HCT116 (cell line): ENCODE measurements around the gene IL3. TPM values are rescaled to one million over a fixed set of nuclear protein-coding genes. Genes with fewer than 3 reads are reported as not detected.

Experiments used
- ATAC-seq: fragments of 200-7000 bp; cut with Tn5 transposase; 2 replicates; pipeline ENCODE4 v1.9.1; 2020; ENCODE audit warnings: mild to moderate bottlenecking, moderate library complexity
- BruUV-seq: library from RNA; stranded (reverse); fragments of 400-500 nt; replicated peaks from 2 replicates; lab custom pipeline; 2021; lab: Mats Ljungman, UMichigan
- CTCF ChIA-PET: fragments of 300-600 bp; sonication (Branson Sonifier 250); formaldehyde crosslinking; loops from one replicate; lab custom pipeline; 2021; ENCODE audit warnings: antibody characterized with exemption; lab: Charles Lee
- POLR2A ChIA-PET: fragments of 300-600, 350-600 bp; sonication (Branson Sonifier 250); formaldehyde crosslinking; loops from one replicate; lab custom pipeline; 2021; ENCODE audit warnings: antibody characterized with exemption; lab: Charles Lee
- RAD21 ChIA-PET, 2 experiments: fragments of 300-600 bp; sonication (Branson Sonifier 250); formaldehyde crosslinking; loops; one replicate each; lab custom pipeline; 2023; ENCODE audit warnings: low total read pairs in 2 of 2; ENCODE audit not compliant: uncharacterized antibody in 2 of 2, unreplicated experiment in 2 of 2, low non-redundant PET in 1 of 2; lab: Charles Lee
- DNase-seq: peaks from one replicate; pipeline ENCODE4 v3.0.0-alpha.2; 2010; ENCODE audit warnings: low read depth, low spot score
- H2AFZ ChIP-seq: fragments of 200-600 bp; shearing (Covaris generic), sonication (generic); 2 replicates; pipeline ENCODE4 v1.6.1; 2017; ENCODE audit warnings: low read depth, mixed run types, mixed read lengths, antibody characterized with exemption, low read length; ENCODE audit not compliant: poor library complexity, severe bottlenecking
- H3K27ac ChIP-seq: 2 replicates; pipeline ENCODE4 v1.5.1; 2012; ENCODE audit warnings: low read depth, low read length
- H3K27me3 ChIP-seq: fragments of 200-600 bp; sonication (generic); 2 replicates; pipeline ENCODE4 v1.6.1; 2016; ENCODE audit warnings: mixed run types, low read length, mixed read lengths; ENCODE audit not compliant: insufficient read depth
- H3K36me3 ChIP-seq, 2 experiments: fragments of 200-500 bp in 1 of 2; fragments of 200-600 bp in 1 of 2; sonication (Bioruptor generic) in 1 of 2; sonication (generic) in 1 of 2; 2 replicates each; pipeline versions ENCODE4 v1.5.1 to v1.6.1; 2014 to 2016; ENCODE audit warnings: low read length in 2 of 2, inconsistent platforms in 1 of 2, mixed read lengths in 1 of 2, mixed run types in 1 of 2; ENCODE audit not compliant: insufficient read depth in 2 of 2, control insufficient read depth in 1 of 2
- H3K4me1 ChIP-seq, 2 experiments: fragments of 200-600 bp in 1 of 2; sonication (generic) in 1 of 2; 2 replicates each; pipeline versions ENCODE4 v1.5.1 to v1.6.1; 2012 to 2017; ENCODE audit warnings: low read length in 2 of 2, inconsistent platforms in 1 of 2, mild to moderate bottlenecking in 1 of 2, mixed read lengths in 1 of 2, mixed run types in 1 of 2, moderate library complexity in 1 of 2; ENCODE audit not compliant: insufficient read depth in 2 of 2, control insufficient read depth in 1 of 2
- H3K4me2 ChIP-seq: fragments of 200-600 bp; sonication (generic); 2 replicates; pipeline ENCODE4 v1.6.1; 2017; ENCODE audit warnings: mixed run types, low read length, mixed read lengths
- H3K4me3 ChIP-seq, 2 experiments: fragments of 200-600 bp in 1 of 2; sonication (generic) in 1 of 2; replicated peaks in 1 of 2; 2 replicates each; pipeline ENCODE4 v1.5.1; 2011 to 2016; ENCODE audit warnings: low read length in 2 of 2, control low read depth in 1 of 2, low read depth in 1 of 2, mild to moderate bottlenecking in 1 of 2, mixed read lengths in 1 of 2, mixed run types in 1 of 2
- H3K79me2 ChIP-seq: fragments of 200-600 bp; sonication (generic); 2 replicates; pipeline ENCODE4 v1.6.1; 2017; ENCODE audit warnings: mild to moderate bottlenecking, mixed run types, low read length, moderate library complexity, mixed read lengths; ENCODE audit not compliant: insufficient read depth
- H3K9ac ChIP-seq: fragments of 200-600 bp; sonication (generic); 2 replicates; pipeline ENCODE4 v1.6.1; 2016; ENCODE audit warnings: low read length, mixed read lengths
- H3K9me2 ChIP-seq: fragments of 200-600 bp; sonication (generic), shearing (Covaris generic); 2 replicates; pipeline ENCODE4 v1.6.1; 2017; ENCODE audit warnings: mixed run types, mild to moderate bottlenecking, moderate library complexity; ENCODE audit not compliant: insufficient read depth
- H3K9me3 ChIP-seq, 2 experiments: fragments of 200-500 bp in 1 of 2; fragments of 200-600 bp in 1 of 2; sonication (Bioruptor generic) in 1 of 2; sonication (generic) in 1 of 2; 2 replicates each; pipeline ENCODE4 v1.6.1; 2014 to 2017; ENCODE audit warnings: low read length in 2 of 2, mixed read lengths in 2 of 2, inconsistent platforms in 1 of 2, low read depth in 1 of 2, mild to moderate bottlenecking in 1 of 2, mixed run types in 1 of 2, moderate library complexity in 1 of 2; ENCODE audit not compliant: control insufficient read depth in 1 of 2, insufficient read depth in 1 of 2
- H4K20me1 ChIP-seq: fragments of 200-600 bp; sonication (generic), shearing (Covaris generic); 2 replicates; pipeline ENCODE4 v1.6.1; 2017; ENCODE audit warnings: mixed run types, mild to moderate bottlenecking, moderate library complexity; ENCODE audit not compliant: insufficient read depth
- CBX3 ChIP-seq: IDR thresholded peaks from 2 replicates; pipeline ENCODE4 v1.6.1; 2012; ENCODE audit warnings: low read depth
- CEBPB ChIP-seq: IDR thresholded peaks from 2 replicates; pipeline ENCODE4 v1.6.1; 2012; ENCODE audit warnings: low read depth
- EGR1 ChIP-seq: IDR thresholded peaks from 2 replicates; pipeline ENCODE4 v1.6.1; 2012; ENCODE audit warnings: low read depth
- EZH2phosphoT487 ChIP-seq: fragments of 200-600 bp; IDR thresholded peaks from 2 replicates; pipeline ENCODE4 v1.6.1; 2018; ENCODE audit warnings: antibody characterized with exemption, borderline replicate concordance
- FOSL1 ChIP-seq: IDR thresholded peaks from 2 replicates; pipeline ENCODE4 v1.6.1; 2012; ENCODE audit warnings: low read depth
- JUND ChIP-seq: IDR thresholded peaks from 2 replicates; pipeline ENCODE4 v1.6.1; 2012
- MAX ChIP-seq: IDR thresholded peaks from 2 replicates; pipeline ENCODE4 v1.6.1; 2012
- POLR2A ChIP-seq: IDR thresholded peaks from 2 replicates; pipeline ENCODE4 v1.7.0; 2011; ENCODE audit warnings: borderline replicate concordance; ENCODE audit not compliant: insufficient read depth, insufficient read length; ENCODE audit errors: extremely low read depth
- POLR2AphosphoS5 ChIP-seq: IDR thresholded peaks from 2 replicates; pipeline ENCODE4 v1.6.1; 2011; ENCODE audit warnings: mild to moderate bottlenecking, low read depth, low read length, moderate library complexity
- RAD21 ChIP-seq: IDR thresholded peaks from 2 replicates; pipeline ENCODE4 v1.6.1; 2012; ENCODE audit warnings: low read depth, mild to moderate bottlenecking
- REST ChIP-seq: IDR thresholded peaks from 2 replicates; pipeline ENCODE4 v1.6.1; 2012; ENCODE audit warnings: low read depth
- SP1 ChIP-seq: IDR thresholded peaks from 2 replicates; pipeline ENCODE4 v1.6.1; 2012; ENCODE audit warnings: low read depth
- TCF7L2 ChIP-seq: IDR thresholded peaks from 2 replicates; pipeline ENCODE4 v1.7.0; 2011; ENCODE audit warnings: borderline replicate concordance, inconsistent platforms; ENCODE audit not compliant: insufficient read depth, insufficient read length; ENCODE audit errors: extremely low read depth
- ZBTB33 ChIP-seq: IDR thresholded peaks from 2 replicates; pipeline ENCODE4 v1.6.1; 2011; ENCODE audit warnings: mild to moderate bottlenecking, low read length, moderate library complexity; ENCODE audit not compliant: insufficient replicate concordance; ENCODE audit errors: extremely low read depth
- intact Hi-C: fragments of 100-400 bp; cut with micrococcal nuclease; formaldehyde crosslinking; loops from 2 replicates; pipeline ENCODE4 v1.10.0; 2022
- total RNA-seq: library from RNA; stranded (reverse); gene quantifications from one replicate; pipeline ENCODE4 v1.2.1, GENCODE V29; 2021; ENCODE audit not compliant: unreplicated experiment

IL3 gene
- total RNA-seq, 1 experiment from 2014 or later: not detected

GRCh38 chr5:132055441-132055807 lies 5.0 kb upstream of the IL3 start (continued):
- no peak for TF ChIP-seq CBX3
- no peak for TF ChIP-seq SP1
- no peak for TF ChIP-seq MAX
- no peak for TF ChIP-seq RAD21
- no peak for TF ChIP-seq JUND
- TF ChIP-seq EGR1: no peak
- TF ChIP-seq EZH2phosphoT487: no peak
- no peak for TF ChIP-seq CEBPB

- no peaks in the 10 kb centered on the region for H3K9me2 ChIP-seq
- CTCF ChIA-PET: interaction anchor here (0.8 kb wide), 1 partner anchor 7 kb away, joined by 3 read pairs; no protein-coding TSS in a partner anchor
- POLR2A ChIA-PET: no interaction called here
- H3K4me3 ChIP-seq: no peak overlapping the region
- no peaks in the 10 kb centered on the region for H3K4me1 ChIP-seq
- DNase-seq (no peak), ATAC-seq (no peak)
- H3K9me3 ChIP-seq: no peaks in the 10 kb centered on the region
- RAD21 ChIA-PET: no interaction called here
- intact Hi-C loops: no loop called here
- H3K79me2 ChIP-seq: no peaks in the 10 kb centered on the region
- H2AFZ ChIP-seq: no peak overlapping the region
- no peak overlapping the region for H3K4me2 ChIP-seq
- H3K27me3 ChIP-seq: no peaks in the 10 kb centered on the region
- no peak for TF ChIP-seq TCF7L2
- TF ChIP-seq REST: no peak
- no peak for TF ChIP-seq EZH2phosphoT487
- TF ChIP-seq POLR2AphosphoS5: no peak
- TF ChIP-seq POLR2A: no peak
- no peak for TF ChIP-seq ZBTB33
- no peak for TF ChIP-seq FOSL1
- H4K20me1 ChIP-seq: no peaks in the 10 kb centered on the region
- H3K27ac ChIP-seq: no peak overlapping the region
- H3K9ac ChIP-seq: no peak overlapping the region
- H3K36me3 ChIP-seq: no peaks in the 10 kb centered on the region
- BruUV-seq: no TSS peak
These were observed 4.4 kb upstream of the IL3 start for GRCh38 chr5:132055808-132056609.
